Brain microvascular endothelial cell (primary cell): ENCODE measurements around the gene CXCL3.

Source experiments
- DNase-seq: peaks from one replicate; pipeline ENCODE4 v3.0.0-alpha.2; 2020
- H3K27ac ChIP-seq: fragments of 250-450 bp; sonication (Bioruptor Pico); 2 replicates; pipeline ENCODE4 v1.5.1; 2020; ENCODE audit warnings: mild to moderate bottlenecking, moderate library complexity
- H3K27me3 ChIP-seq: fragments of 250-450 bp; sonication (Bioruptor Pico); replicated peaks from 2 replicates; pipeline ENCODE4 v1.5.1; 2020; ENCODE audit warnings: mild to moderate bottlenecking
- H3K36me3 ChIP-seq: fragments of 250-450 bp; sonication (Bioruptor Pico); replicated peaks from 2 replicates; pipeline ENCODE4 v1.5.1; 2020; ENCODE audit warnings: mild to moderate bottlenecking
- H3K4me3 ChIP-seq: 2 replicates; pipeline ENCODE4 v1.5.1; 2011; ENCODE audit warnings: low read depth, mild to moderate bottlenecking, control low read depth, low read length, moderate library complexity
- CTCF ChIP-seq: IDR thresholded peaks from 2 replicates; pipeline ENCODE4 v1.5.1; 2011; ENCODE audit warnings: low read depth, mild to moderate bottlenecking, moderate library complexity, low read length, control low read depth, inconsistent platforms; ENCODE audit errors: missing control alignments
- in situ Hi-C: cut with HindIII; loops from 2 replicates; pipeline ENCODE4 v1.10.0; 2017; ENCODE audit warnings: low sequenced_read_pairs, low pct_ligation_motif_present

Gene CXCL3

GRCh38 chr4:74033739-74034138 lies 4.8 kb downstream of the CXCL3 start:
- H3K4me3 ChIP-seq: no peak overlapping the region
- DNase-seq: no peak
- in situ Hi-C loops: no loop called here
- TF ChIP-seq CTCF: no peak
- H3K27me3 ChIP-seq: no peaks in the 10 kb centered on the region
- no peaks in the 10 kb centered on the region for H3K36me3 ChIP-seq
- peak overlapping the region; percentile 50 for H3K27ac ChIP-seq

DNA sequence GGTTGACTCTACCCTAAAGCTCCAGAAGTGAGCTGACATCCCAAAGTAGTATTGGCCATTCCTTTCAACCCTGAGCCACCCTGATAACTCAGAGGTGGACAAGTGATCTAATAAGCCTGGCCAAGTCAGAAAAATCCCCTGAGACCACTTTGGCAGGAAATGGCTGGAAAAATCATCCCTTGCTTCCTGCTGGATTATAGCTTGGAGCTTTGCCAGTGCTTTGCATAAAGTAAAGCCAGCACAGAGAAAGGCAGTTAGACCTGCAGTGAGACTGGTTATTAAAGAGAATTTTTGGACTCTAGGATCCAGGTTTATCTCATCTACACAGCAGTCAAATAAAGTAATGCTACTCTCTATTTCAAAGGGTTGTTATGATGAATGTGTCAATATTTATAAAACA lies 6.4 kb downstream of the CXCL3 start:
- DNase-seq: no peak
- in situ Hi-C loops: no loop called here
- Histone ChIP-seq H3K4me3 (no peak overlapping the region), H3K36me3 (no peaks in the 10 kb centered on the region), H3K27me3 (no peaks in the 10 kb centered on the region), H3K27ac (no peak overlapping the region)
- no peak for TF ChIP-seq CTCF

DNA sequence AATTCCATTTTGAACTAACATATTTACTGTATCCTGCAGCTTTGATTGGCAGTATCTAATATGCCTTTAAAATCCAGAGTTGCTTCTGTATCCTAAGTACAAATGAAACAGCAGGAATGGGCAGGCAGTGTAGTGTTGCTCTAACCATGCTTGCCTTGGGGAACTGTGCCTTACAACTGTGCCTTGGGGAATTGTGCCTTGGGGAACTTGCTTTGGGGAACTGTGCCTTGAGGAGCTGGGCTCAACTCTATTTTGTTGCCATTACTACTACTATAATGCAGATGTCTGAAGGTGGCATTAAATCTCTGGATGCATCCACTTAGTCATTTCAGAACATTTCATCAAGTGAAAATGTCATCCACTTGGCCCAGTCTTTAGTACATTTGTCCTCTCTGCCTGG lies 6.9 kb downstream of the CXCL3 start:
- Histone ChIP-seq H3K4me3 (no peak overlapping the region), H3K27ac (no peak overlapping the region), H3K27me3 (no peaks in the 10 kb centered on the region), H3K36me3 (no peaks in the 10 kb centered on the region)
- in situ Hi-C loops: no loop called here
- no peak for DNase-seq
- no peak for TF ChIP-seq CTCF

DNA sequence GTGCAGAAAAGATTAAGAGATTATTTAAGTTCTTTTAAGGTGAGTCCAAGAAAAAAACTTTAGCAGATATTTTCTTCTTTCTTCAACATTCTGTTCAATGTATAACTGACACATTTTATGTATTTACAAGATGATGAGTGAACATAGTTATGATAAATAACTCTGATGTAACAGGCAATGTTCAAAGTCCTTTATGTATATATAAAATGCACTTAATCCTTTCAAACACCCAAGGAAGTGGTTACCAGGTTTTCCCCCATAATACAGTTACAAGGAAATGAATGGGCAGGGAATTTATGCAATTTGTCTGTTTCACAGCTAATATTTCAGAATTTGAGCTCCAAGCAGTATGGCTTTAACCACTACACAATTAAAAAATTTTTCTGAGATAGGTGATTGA lies 8.2 kb downstream of the CXCL3 start:
- in situ Hi-C loops: no loop called here
- Histone ChIP-seq H3K36me3 (no peaks in the 10 kb centered on the region), H3K27ac (no peak overlapping the region), H3K27me3 (no peaks in the 10 kb centered on the region), H3K4me3 (no peak overlapping the region)
- no peak for DNase-seq
- no peak for TF ChIP-seq CTCF

GRCh38 chr4:74028504-74028903 lies 10.0 kb downstream of the CXCL3 start:
- no peaks in the 10 kb centered on the region for H3K27me3 ChIP-seq
- in situ Hi-C loops: no loop called here
- TF ChIP-seq CTCF: no peak
- H3K36me3 ChIP-seq: no peaks in the 10 kb centered on the region
- H3K27ac ChIP-seq: no peak overlapping the region
- H3K4me3 ChIP-seq: no peak overlapping the region
- no peak for DNase-seq

- H3K27me3 ChIP-seq: no peaks in the 10 kb centered on the region
- no peak overlapping the region for H3K4me3 ChIP-seq
- no peak for TF ChIP-seq CTCF
- H3K27ac ChIP-seq: no peak overlapping the region
- no peak for DNase-seq
- no peaks in the 10 kb centered on the region for H3K36me3 ChIP-seq
- in situ Hi-C loops: no loop called here
Observed at GRCh38 chr4:74023709-74024108, 14.8 kb downstream of the CXCL3 start.
